ENCODE results near the gene PRMT2. TPM values are rescaled to one million over a fixed set of nuclear protein-coding genes. Genes with fewer than 3 reads are reported as not detected.

The PRMT2 gene
- total RNA-seq, 1 experiment from 2014 or later, result 60.5 TPM

DNA sequence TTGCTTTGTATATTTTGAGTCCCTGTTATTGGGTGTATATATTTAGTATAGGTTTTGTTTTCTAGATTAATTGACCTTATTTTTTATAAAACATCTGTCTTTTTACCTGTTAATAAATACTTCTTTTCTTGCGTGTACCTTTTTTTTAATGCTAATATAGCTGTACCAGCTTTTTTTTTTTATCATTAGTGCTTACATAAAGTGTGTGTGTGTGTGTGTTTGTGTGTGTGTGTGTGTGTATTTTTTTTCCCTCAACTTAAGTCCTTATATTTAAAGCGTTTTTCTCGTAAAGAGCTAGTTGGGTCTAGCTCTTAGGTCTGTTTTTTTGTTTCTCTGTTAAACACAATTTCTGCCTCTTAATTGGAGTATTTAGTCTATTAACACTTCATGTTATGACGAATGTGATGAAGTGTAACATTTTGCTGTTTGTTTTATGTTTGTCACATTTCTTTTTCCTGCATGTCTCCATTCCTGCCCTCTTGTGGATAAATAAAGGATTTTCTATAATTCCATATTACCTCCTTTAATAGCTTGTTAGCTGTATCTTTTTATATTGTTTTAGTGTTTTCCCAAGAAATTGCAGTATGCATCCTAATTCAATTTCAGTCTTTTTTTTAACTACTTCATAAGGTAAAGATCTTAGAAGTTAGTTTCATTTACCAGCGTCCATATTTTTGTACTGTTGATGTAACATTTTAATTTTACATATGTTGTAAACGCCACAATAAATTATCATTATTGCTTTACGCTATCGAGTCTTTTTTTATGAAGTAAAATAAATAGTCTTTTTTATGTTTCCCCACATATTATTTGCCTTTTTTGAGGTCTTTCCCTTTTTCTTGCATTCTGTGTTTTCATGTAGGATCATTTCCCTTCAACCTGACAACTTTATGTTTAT is 4.3 kb downstream of the PRMT2 start:
- no peak overlapping the region for H3K27ac ChIP-seq (ENCODE audit: low read length)
- intact Hi-C loops (cut with micrococcal nuclease; ENCODE audit: unreplicated experiment) (no loop called here), in situ Hi-C loops (cut with HindIII; ENCODE audit: low pct_unique_long_range_greater_than_20kb, low sequenced_read_pairs) (no loop called here)
- BruUV-seq (replicated peaks), result no TSS peak
- ATAC-seq (no peak), DNase-seq (ENCODE audit: low read depth, low spot score) (no peak)
- H3K9me3 ChIP-seq (ENCODE audit: control insufficient read depth, insufficient read depth, low read depth, low read length), result no peaks in the 10 kb centered on the region
- H3K4me1 ChIP-seq (ENCODE audit: control insufficient read depth, insufficient read depth, low read length), result peaks cover 12% of the 10 kb centered on the region; the same call in 1 of the 2 replicates
- POLR2A ChIA-PET, result no interaction called here
- H3K4me3 ChIP-seq (ENCODE audit: low read depth in 2 of 2, low read length in 2 of 2), result no peak overlapping the region
- CTCF ChIA-PET, result interaction anchor here (0.7 kb wide), 1 partner anchor 22 kb away, joined by 3 read pairs; no protein-coding TSS in a partner anchor
- H3K27me3 ChIP-seq (ENCODE audit: control insufficient read depth, insufficient read depth, low read length), result no peaks in the 10 kb centered on the region
- H3K36me3 ChIP-seq (ENCODE audit: control insufficient read depth, insufficient read depth, low read length), result peaks cover 6% of the 10 kb centered on the region; the same call in 1 of the 2 replicates
- TF ChIP-seq SIN3A (IDR thresholded peaks at IDR 0.05; ENCODE audit: borderline replicate concordance, insufficient read depth, low read depth, low read length) (no peak), POLR2AphosphoS5 (IDR thresholded peaks at IDR 0.05; ENCODE audit: low read depth, low read length) (no peak), CTCF (IDR thresholded peaks at IDR 0.05) (peak; percentile 38; the same call in 1 of the 2 replicates), TCF7L2 (IDR thresholded peaks at IDR 0.05; ENCODE audit: low read depth, low read length) (no peak)

GRCh38 chr21:46641656-46642055 is 6.2 kb downstream of the PRMT2 start:
- Histone ChIP-seq H3K36me3 (ENCODE audit: control insufficient read depth, insufficient read depth, low read length) (peaks cover 6% of the 10 kb centered on the region; the same call in 1 of the 2 replicates), H3K27me3 (ENCODE audit: control insufficient read depth, insufficient read depth, low read length) (no peaks in the 10 kb centered on the region), H3K4me1 (ENCODE audit: control insufficient read depth, insufficient read depth, low read length) (peaks cover 8% of the 10 kb centered on the region; the same call in 1 of the 2 replicates), H3K9me3 (ENCODE audit: control insufficient read depth, insufficient read depth, low read depth, low read length) (no peaks in the 10 kb centered on the region), H3K27ac (ENCODE audit: low read length) (no peak overlapping the region), H3K4me3 (ENCODE audit: low read depth in 2 of 2, low read length in 2 of 2) (no peak overlapping the region)
- in situ Hi-C loops (cut with HindIII; ENCODE audit: low pct_unique_long_range_greater_than_20kb, low sequenced_read_pairs) (no loop called here), intact Hi-C loops (cut with micrococcal nuclease; ENCODE audit: unreplicated experiment) (no loop called here)
- no peak for TF ChIP-seq SIN3A (IDR thresholded peaks at IDR 0.05; ENCODE audit: borderline replicate concordance, insufficient read depth, low read depth, low read length)
- no peak for TF ChIP-seq TCF7L2 (IDR thresholded peaks at IDR 0.05; ENCODE audit: low read depth, low read length)
- TF ChIP-seq CTCF (IDR thresholded peaks at IDR 0.05), result no peak
- TF ChIP-seq, protein P1, sequence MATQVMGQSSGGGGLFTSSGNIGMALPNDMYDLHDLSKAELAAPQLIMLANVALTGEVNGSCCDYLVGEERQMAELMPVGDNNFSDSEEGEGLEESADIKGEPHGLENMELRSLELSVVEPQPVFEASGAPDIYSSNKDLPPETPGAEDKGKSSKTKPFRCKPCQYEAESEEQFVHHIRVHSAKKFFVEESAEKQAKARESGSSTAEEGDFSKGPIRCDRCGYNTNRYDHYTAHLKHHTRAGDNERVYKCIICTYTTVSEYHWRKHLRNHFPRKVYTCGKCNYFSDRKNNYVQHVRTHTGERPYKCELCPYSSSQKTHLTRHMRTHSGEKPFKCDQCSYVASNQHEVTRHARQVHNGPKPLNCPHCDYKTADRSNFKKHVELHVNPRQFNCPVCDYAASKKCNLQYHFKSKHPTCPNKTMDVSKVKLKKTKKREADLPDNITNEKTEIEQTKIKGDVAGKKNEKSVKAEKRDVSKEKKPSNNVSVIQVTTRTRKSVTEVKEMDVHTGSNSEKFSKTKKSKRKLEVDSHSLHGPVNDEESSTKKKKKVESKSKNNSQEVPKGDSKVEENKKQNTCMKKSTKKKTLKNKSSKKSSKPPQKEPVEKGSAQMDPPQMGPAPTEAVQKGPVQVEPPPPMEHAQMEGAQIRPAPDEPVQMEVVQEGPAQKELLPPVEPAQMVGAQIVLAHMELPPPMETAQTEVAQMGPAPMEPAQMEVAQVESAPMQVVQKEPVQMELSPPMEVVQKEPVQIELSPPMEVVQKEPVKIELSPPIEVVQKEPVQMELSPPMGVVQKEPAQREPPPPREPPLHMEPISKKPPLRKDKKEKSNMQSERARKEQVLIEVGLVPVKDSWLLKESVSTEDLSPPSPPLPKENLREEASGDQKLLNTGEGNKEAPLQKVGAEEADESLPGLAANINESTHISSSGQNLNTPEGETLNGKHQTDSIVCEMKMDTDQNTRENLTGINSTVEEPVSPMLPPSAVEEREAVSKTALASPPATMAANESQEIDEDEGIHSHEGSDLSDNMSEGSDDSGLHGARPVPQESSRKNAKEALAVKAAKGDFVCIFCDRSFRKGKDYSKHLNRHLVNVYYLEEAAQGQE (IDR thresholded peaks at IDR 0.05; ENCODE audit: insufficient read depth in 1 of 2, low read depth in 2 of 2, low read length in 1 of 2), result no peak
- BruUV-seq (replicated peaks), result no TSS peak
- POLR2A ChIA-PET, result no interaction called here
- DNase-seq (ENCODE audit: low read depth, low spot score), result no peak
- CTCF ChIA-PET, result no interaction called here
- no peak for ATAC-seq

Measured in Panc1 (cell line).